NT2/D1 (cell line): ENCODE data around the gene KRTAP10-9.

Experiments used
- SUZ12 ChIP-seq: IDR thresholded peaks from 2 replicates; pipeline ENCODE4 v1.6.1; 2011; ENCODE audit not compliant: insufficient read length, insufficient read depth; ENCODE audit errors: extremely low read depth
- YY1 ChIP-seq: IDR thresholded peaks from 2 replicates; pipeline ENCODE4 v1.6.1; 2011; ENCODE audit not compliant: insufficient read length, insufficient read depth

DNA sequence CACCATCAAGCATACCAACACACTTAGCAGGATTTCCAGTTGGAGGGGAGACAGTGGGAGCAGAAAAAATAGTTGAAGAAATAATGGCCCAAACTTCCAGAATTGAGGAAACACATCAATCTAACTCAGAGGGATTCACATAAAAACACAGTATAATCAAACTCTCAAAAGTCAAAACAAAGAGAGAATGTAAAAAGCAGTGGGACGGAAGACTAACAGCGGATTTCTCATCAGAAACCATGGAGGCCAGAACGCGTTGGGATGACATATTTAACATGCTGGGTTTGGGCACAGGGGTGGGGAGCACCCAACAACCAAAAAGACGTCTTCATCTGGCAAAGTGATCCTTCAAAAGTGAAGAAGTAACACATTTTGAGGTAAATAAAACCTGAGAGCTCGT is 7.0 kb upstream of the KRTAP10-9 start:
- TF ChIP-seq YY1 = no peak
- TF ChIP-seq SUZ12 = no peak
